LNCAP (cell line): ENCODE data around the gene MBD3L3.
"Not testable (repeated sequence)": the region's sequence is repeated elsewhere in the genome, so short reads cannot be mapped to it uniquely, and the experiment has no call there.

Experiments used
- CTCF ChIP-seq: fragments of 450-650 bp; IDR thresholded peaks from 2 replicates; pipeline ENCODE4 v1.5.1; 2017; ENCODE audit warnings: mild to moderate bottlenecking

MBD3L3 gene

GRCh38 chr19:7069904-7070226 is 11.4 kb upstream of the MBD3L3 start:
- no peak for TF ChIP-seq CTCF

- TF ChIP-seq CTCF: no peak
Measured at GRCh38 chr19:7069042-7069903, 10.8 kb upstream of the MBD3L3 start, which contains the start of gene ZNF557. Gene ZNF557, plus strand, starts transcription at chr19:7069703. Its CDS starts 5,372 bp downstream, at chr19:7075075.

DNA sequence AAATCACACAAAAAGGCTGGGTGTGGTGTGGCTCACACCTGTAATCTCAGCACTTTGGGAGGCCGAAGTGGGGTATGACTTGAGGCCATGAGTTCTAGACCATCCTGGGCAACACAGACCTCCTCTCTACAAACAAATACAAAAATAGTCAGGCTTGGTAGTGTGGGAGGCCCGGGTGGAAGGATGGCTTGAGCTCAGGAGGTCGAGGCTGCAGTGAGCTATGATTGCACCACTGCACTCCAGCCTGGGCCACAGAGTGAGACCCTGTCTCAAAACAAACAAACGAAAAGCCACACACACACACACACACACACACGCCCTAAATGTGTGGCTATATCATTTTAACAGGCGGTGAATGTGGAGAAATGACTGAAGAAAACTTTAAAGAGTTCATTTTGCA is 10.1 kb upstream of the MBD3L3 start:
- TF ChIP-seq CTCF: no peak

DNA sequence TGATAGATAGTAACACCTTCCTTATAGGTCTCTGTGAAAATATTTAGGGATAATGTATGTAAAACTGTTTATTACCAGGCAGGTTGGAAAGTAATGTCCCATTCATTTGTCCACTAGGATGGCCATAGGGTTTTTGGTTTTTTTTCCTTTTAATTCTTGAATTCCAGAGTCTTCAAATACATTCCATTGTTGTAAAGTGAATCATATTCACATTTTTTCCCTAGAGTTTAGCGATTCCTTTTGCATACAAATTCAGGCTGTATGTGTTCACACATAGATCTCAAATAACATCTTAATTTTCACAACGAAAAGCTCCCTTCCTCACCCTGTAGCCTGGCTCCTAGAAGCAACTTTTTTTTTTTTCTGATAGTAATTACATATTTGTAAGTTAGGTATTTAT is 9.2 kb upstream of the MBD3L3 start:
- TF ChIP-seq CTCF: no peak

DNA sequence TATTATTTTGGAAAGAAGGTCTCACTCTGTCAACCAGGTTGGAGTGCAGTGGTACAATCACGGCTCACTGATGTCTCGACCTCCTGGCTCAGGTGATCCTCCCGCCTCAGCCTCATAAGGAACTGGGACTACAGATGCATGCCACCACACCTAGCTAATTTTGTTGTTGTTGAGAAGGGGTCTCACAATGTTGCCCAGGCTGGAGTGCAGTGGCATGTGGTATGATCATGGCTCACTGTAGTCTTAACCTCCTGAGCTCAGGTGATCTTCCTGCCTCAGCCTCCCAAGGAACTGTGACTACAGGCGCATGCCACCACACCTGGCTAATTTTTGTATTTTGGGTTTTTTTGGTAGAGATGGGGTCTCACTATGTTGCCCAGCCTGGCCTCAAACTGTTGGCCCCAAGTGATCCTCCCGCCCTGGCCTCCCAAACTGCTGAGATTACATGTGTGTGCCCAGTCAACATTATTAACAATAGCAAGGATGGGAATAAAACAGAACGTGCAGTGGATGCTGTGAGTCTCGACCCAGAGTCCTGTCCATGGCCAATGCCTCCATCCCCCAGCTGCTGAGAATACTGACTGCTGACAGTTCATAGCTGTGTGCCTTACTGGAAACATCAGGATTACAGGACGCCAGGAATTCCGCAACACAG is 5.4 kb upstream of the MBD3L3 start:
- no peak for TF ChIP-seq CTCF

GRCh38 chr19:7063339-7063738 is 4.9 kb upstream of the MBD3L3 start:
- no peak for TF ChIP-seq CTCF

GRCh38 chr19:7049021-7049420 is 9.5 kb downstream of the MBD3L3 start, which contains the start of gene MBD3L2:
Gene MBD3L2, plus strand, starts transcription at chr19:7049321. Its CDS starts 53 bp downstream, at chr19:7049374.
- TF ChIP-seq CTCF: not testable (repeated sequence)
